Fibroblast of mammary gland (primary cell): ENCODE results near the gene ZNF804B.

Experiments used
- DNase-seq: peaks from one replicate; pipeline ENCODE4 v3.0.0-alpha.2; 2010; ENCODE audit warnings: low read depth
- H3K4me3 ChIP-seq: 2 replicates; pipeline ENCODE4 v1.5.1; 2011; ENCODE audit warnings: low read depth, mild to moderate bottlenecking, low read length, moderate library complexity; ENCODE audit not compliant: control insufficient read depth
- TF ChIP-seq, protein P1 (sequence below): conservative IDR thresholded peaks from 2 replicates; pipeline ENCODE4 v1.5.1; 2011; ENCODE audit warnings: low read depth, low read length, inconsistent platforms; ENCODE audit not compliant: control insufficient read depth, insufficient read depth

The ZNF804B gene

DNA sequence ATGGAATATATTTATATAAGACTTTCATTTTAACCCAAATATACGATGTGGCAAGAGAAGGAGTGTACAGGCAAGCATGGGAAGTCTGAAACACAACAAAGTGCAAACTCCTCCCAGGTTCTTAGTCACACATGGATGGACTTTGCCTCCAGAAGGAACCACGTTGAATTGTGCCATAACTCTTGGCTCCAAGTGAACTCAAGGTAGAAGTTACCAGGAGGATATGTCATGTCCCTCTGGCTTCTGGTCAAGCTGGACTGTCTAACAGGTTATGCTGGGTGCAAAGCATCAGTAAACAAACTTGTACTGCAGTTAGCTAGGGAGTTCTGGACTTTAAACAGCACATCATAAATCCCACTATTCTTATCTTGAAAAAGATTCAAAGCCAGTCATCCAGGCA, 364.4 kb downstream of the ZNF804B start:
- TF ChIP-seq, protein P1, sequence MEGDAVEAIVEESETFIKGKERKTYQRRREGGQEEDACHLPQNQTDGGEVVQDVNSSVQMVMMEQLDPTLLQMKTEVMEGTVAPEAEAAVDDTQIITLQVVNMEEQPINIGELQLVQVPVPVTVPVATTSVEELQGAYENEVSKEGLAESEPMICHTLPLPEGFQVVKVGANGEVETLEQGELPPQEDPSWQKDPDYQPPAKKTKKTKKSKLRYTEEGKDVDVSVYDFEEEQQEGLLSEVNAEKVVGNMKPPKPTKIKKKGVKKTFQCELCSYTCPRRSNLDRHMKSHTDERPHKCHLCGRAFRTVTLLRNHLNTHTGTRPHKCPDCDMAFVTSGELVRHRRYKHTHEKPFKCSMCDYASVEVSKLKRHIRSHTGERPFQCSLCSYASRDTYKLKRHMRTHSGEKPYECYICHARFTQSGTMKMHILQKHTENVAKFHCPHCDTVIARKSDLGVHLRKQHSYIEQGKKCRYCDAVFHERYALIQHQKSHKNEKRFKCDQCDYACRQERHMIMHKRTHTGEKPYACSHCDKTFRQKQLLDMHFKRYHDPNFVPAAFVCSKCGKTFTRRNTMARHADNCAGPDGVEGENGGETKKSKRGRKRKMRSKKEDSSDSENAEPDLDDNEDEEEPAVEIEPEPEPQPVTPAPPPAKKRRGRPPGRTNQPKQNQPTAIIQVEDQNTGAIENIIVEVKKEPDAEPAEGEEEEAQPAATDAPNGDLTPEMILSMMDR, result no peak
- no peak for DNase-seq
- H3K4me3 ChIP-seq, result no peak overlapping the region

DNA sequence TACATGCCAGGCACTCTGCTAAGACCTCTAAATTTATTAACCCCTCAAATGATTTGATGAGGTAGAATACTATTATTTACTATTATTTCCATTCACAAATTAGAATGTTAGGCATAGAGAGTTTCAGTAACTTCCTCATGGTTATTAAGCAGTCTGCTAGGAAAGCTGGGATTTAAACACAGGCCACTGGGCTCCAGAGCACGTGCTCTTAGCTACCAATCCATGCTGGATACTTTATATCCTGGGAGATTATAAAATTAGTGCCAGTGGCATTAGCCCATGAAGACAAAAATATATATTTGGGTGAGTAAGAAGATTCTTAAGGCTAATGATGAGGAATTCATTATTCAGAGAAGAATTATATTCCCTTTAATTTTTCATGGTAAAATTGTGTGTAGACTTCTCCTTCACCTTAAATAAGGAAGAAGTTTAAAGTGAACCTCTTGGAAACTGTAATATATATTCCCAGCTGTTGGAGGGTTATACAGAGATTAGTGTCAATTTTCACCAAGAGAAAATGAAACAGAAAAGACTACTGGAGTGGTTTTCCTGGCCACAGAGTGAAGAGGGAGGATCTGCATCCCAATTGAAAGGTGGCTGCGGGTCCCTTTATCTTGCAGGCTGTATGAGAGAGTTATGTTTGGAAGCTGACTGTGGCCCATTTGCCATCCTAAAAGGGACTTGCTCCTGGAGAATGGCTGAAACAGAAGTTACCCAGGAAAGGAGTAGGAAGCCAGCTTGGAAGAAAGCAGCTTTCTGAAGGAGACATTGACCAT, 370.3 kb downstream of the ZNF804B start:
- TF ChIP-seq, protein P1, result no peak
- DNase-seq, result no peak
- no peak overlapping the region for H3K4me3 ChIP-seq

DNA sequence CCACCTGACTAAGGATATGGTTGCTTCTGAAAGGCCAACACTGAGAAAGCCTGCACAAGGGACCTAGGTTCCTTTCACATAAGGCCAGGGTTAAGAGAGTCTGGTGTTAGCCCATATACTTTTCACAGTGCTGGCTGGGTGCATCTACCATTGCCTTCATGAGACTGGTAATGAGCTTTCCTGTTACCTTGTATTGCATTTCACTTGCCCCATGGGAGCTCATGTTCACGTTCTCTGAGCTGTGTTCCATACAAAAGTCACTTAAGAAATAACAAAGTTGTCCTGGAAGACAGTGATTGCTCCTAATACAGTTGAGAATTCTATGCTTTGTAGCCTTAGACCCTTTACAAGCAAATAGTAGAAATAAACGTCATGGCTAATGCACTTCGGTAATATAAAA, 373.9 kb downstream of the ZNF804B start:
- TF ChIP-seq, protein P1, result no peak
- H3K4me3 ChIP-seq, result no peak overlapping the region
- DNase-seq, result no peak

DNA sequence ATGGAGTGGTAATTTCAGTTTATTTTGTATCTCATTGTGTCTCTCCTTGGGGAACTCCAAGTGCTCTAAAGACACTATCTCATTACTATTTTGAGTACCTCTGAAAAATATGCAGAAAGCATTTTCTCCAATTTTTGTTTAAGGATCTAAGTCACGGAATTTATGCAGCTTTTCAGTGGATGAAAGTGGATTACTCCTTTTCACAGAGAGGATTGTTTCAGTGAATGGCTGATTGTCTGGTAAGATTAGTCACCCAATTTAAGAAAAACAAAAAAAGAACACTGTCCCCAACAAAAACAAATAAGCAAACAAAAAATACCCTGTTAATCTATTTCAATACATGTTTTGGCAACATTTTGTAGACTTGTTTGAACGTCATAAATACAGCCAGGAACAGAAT, 374.3 kb downstream of the ZNF804B start:
- H3K4me3 ChIP-seq, result no peak overlapping the region
- no peak for DNase-seq
- TF ChIP-seq, protein P1, result no peak

DNA sequence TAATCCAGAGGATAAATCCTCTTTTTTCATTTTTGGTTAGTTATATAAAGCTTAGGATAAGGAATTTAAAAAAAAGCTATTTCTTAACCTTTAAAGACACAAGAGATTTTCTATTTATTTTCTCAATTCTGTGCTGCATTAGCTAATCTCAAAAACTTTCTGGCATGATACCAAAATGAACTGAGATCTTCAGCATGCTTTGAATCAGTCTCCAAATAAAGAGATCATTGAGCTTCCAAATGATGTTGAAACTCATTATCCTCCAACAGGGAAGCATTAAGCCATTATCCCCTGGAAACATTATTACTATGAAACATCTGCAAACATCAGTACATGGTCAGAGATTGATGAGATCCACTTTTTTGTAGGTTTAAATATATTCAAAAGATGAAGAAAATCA, 386.3 kb downstream of the ZNF804B start:
- DNase-seq, result no peak
- H3K4me3 ChIP-seq, result no peak overlapping the region
- TF ChIP-seq, protein P1, result no peak

DNA sequence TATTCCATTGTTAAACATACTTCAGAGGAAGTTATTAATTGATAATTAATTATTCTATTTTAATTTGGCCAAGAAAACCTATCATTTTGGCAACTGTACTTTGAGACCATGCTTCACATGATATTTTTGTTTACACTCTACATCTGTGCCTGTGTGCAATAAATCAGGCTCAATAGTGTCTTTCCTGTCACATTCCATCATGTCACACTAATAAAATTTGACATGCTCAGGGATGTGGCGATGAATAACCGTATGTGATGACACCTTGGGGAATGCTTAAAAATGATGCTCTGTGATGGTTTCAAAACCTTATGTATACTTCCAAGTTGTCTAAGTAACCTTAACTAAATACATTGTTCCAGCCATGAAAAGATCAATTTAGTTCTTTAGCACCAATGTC, 400.6 kb downstream of the ZNF804B start:
- H3K4me3 ChIP-seq, result no peak overlapping the region
- TF ChIP-seq, protein P1, result no peak
- no peak for DNase-seq

DNA sequence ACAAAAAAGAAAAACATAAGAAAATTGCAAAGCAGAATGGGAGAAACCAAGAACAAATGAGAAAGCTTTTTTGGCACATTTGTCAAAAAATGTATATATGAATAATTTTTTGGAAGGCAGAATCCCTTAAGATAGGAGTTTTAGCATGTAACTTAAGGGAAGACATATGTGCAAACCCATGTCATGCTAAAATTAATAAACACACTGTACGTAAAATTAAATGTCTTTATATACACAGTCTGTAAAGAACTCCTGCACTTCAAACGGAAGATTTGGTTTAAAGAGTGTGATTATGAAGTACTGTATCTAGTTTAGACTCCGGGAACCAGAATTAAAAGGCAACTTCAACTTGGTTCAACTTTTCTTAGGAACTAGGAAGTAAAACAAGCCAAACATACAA, 405.9 kb downstream of the ZNF804B start:
- DNase-seq, result no peak
- TF ChIP-seq, protein P1, result no peak
- no peak overlapping the region for H3K4me3 ChIP-seq
